Measurements from ENCODE around the gene B4GAT1.

- no peak for TF ChIP-seq EP300 (IDR thresholded peaks at IDR 0.05)
- TF ChIP-seq POLR2A (IDR thresholded peaks at IDR 0.05) = no peak
Observed at GRCh38 chr11:66333896-66334604, 13.4 kb downstream of the B4GAT1 start.

All from upper lobe of left lung (tissue), 4 donors.